Dendritic cell treated with granulocyte-macrophage colony-stimulating factor and Interleukin-4, amounts not matched to agents 40 ng/mL and 50 ng/mL, for 4 days (primary cell): Measurements from ENCODE around the gene ARL3.
A peak's percentile ranks its signal among the peaks of the same experiment; 100 is the strongest.
"Not testable (repeated sequence)": the region's sequence is repeated elsewhere in the genome, so short reads cannot be mapped to it uniquely, and the experiment has no call there.

Source experiments
- H3K27ac Mint-ChIP-seq: one replicate; pipeline ENCODE4 v1.8.0; 2022; ENCODE audit warnings: mild to moderate bottlenecking, mixed read lengths
- H3K27me3 Mint-ChIP-seq: one replicate; pipeline ENCODE4 v1.8.0; 2022; ENCODE audit warnings: mild to moderate bottlenecking, mixed read lengths
- H3K36me3 Mint-ChIP-seq: one replicate; pipeline ENCODE4 v1.8.0; 2022; ENCODE audit warnings: low read depth, mixed read lengths
- H3K4me1 Mint-ChIP-seq: one replicate; pipeline ENCODE4 v1.8.0; 2022; ENCODE audit warnings: low read depth, mixed read lengths
- H3K4me3 Mint-ChIP-seq: one replicate; pipeline ENCODE4 v1.8.0; 2022; ENCODE audit warnings: mild to moderate bottlenecking, moderate library complexity, mixed read lengths
- H3K9me3 Mint-ChIP-seq: one replicate; pipeline ENCODE4 v1.8.0; 2022; ENCODE audit warnings: mixed read lengths
- intact Hi-C: fragments of 100-400 bp; cut with micrococcal nuclease; formaldehyde crosslinking; loops from one replicate; pipeline ENCODE4 v1.15.0; 2022

Gene ARL3

DNA sequence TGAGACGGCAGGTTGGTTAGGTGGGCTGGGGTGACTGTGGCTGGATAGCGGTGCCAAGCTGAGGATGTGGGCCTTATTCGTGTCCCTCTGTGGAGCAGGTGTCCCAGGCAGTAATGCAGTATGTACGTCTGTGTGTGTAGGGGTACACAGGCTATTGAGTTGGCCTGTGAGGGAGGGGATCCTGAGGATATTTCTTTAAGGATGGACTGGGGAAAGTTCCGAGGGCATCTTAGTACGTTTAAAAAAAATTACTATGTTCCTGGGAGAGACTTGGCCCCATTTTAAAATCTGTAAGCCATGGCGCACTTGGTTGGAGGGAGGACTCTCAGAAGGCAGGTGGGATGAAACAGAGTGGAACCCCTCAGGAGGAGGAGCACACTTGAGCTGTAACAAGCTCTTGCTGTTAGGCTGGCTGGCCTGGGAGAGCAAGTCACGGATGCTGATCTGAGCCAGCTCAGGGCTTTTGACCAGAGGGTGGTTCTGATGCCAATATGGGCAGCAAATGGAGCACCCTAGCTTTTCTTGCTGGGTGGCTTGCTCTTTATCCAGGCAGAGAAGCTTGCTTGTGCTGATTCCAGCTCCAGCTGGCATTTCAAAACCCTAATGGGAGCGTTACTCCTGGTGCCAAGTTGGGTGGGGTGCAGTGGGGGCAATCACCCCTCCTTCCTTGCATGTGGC, 30.3 kb upstream of the ARL3 start:
- H3K36me3 Mint-ChIP-seq: peaks cover 44% of the 10 kb centered on the region
- peaks cover 9% of the 10 kb centered on the region for H3K9me3 Mint-ChIP-seq
- intact Hi-C loops: loop anchor here (5.0 kb wide), 1 partner anchor 73 kb away; no protein-coding TSS in a partner anchor
- peaks cover 2% of the 10 kb centered on the region for H3K27me3 Mint-ChIP-seq
- peak overlapping the region; percentile 95 for H3K4me3 Mint-ChIP-seq
- H3K4me1 Mint-ChIP-seq: peaks cover 50% of the 10 kb centered on the region
- peak overlapping the region; percentile 98 for H3K27ac Mint-ChIP-seq

DNA sequence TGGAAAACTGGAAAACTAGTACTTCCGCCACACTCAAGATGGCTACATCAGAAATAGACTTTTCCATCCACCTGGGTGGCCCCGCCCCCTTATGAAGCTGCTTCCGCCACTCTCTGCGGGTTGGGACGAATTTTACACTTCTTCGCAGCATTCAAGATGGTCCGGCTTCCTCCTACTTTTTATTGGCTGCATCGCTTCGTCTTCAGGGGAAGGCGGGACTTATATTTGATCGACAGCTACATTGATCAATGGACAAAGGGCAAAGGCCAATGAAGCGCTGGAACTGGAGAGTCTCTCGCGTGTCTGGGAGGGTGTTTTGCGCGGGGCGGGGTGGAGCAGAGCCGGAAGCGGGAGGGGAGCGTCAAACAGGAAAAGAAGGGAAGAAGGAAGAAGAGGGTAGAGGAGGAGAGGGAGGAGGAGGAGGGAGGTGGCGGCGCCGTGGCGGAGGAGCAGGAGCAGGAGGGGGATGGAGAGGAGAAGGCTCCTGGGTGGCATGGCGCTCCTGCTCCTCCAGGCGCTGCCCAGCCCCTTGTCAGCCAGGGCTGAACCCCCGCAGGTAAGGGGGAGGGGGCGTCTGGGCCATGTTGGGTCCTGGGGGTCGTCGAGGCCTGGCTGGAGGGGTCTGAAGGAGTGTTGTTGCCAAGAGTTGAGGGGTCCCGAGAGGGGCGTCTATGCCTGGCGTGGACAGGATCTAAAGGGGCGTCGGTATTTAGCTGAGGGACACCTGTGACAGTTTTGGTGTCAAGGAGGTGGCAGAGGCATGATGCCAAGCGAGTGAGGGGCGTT, 29.6 kb upstream of the ARL3 start, which contains the start of gene WBP1L:
TSS of gene WBP1L (plus strand) at position 361 of the 786 bp plus-strand sequence. CDS start at position 467, 106 bp downstream.
- Mint-ChIP-seq H3K36me3 (peaks cover 44% of the 10 kb centered on the region), H3K27me3 (peaks cover 2% of the 10 kb centered on the region), H3K4me3 (peak within 1 kb of the TSS; percentile 95), H3K4me1 (peaks cover 55% of the 10 kb centered on the region), H3K27ac (peak within 1 kb of the TSS; percentile 98), H3K9me3 (peaks cover 9% of the 10 kb centered on the region)
- intact Hi-C loops: loop anchor here (5.0 kb wide), 1 partner anchor 74 kb away; no protein-coding TSS in a partner anchor

DNA sequence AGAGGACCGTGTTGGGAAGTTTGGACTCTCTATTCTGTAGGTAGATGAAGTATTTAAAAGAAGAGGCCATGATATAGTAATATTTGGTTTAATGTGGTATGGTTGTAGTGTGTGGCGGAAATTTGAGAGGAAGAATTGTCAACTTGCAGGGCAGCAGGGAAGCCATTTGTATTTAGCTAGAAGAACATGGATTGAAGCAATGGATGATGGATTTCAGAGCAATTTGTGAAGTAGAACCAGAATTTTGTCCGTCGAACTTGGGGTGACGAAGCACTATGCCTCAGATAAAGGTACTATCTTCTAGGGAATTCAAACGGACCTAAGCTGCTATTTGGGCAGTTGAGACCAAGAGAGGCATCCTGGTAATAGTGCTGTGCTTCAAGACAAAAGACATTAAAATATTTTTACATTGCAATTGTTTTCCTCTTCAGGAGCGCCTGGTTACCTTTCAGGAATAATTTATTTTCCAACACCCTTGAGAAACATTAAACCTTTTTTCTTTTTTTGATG, 28.9 kb upstream of the ARL3 start:
- Mint-ChIP-seq H3K4me3 (peak overlapping the region; percentile 95), H3K36me3 (peaks cover 39% of the 10 kb centered on the region), H3K27ac (peak overlapping the region; percentile 98), H3K27me3 (peaks cover 2% of the 10 kb centered on the region), H3K9me3 (peaks cover 9% of the 10 kb centered on the region), H3K4me1 (peaks cover 55% of the 10 kb centered on the region)
- intact Hi-C loops: loop anchor here (5.0 kb wide), 1 partner anchor 74 kb away; no protein-coding TSS in a partner anchor

GRCh38 chr10:102742313-102742712, 28.1 kb upstream of the ARL3 start:
- not testable (repeated sequence) for H3K4me3 Mint-ChIP-seq, H3K9me3 Mint-ChIP-seq, H3K27me3 Mint-ChIP-seq
- Mint-ChIP-seq H3K4me1 (peaks cover 61% of the 10 kb centered on the region), H3K36me3 (peaks cover 33% of the 10 kb centered on the region), H3K27ac (peak overlapping the region; percentile 98)
- intact Hi-C loops: loop anchor here (5.0 kb wide), 1 partner anchor 75 kb away; no protein-coding TSS in a partner anchor

DNA sequence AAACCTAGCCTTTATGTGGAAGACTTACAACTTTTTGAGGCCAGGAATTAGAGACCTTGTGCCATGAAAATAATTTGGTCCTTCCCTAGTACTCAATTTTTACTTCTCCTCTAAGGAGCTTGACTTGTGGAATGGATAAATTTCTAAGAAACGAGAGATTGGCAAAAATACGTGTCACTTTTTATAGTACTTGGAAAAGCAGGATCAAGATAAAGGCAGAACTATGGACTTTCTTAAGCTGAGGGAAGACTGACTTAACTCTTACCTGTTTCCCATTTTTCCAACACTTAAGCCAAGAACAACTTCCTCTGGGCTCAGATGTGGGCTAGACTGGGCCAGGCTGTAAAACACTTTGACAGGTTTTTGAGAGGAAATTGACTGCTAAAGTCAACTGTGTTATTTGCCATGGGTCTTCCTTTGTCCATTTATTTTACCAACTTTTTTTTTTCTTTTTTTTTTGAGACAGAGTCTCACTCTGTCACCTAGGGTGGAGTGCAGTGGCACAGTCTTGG, 27.6 kb upstream of the ARL3 start:
- H3K4me3 Mint-ChIP-seq: no peak overlapping the region
- intact Hi-C loops: loop anchor here (5.0 kb wide), 1 partner anchor 76 kb away; no protein-coding TSS in a partner anchor
- peaks cover 28% of the 10 kb centered on the region for H3K36me3 Mint-ChIP-seq

DNA sequence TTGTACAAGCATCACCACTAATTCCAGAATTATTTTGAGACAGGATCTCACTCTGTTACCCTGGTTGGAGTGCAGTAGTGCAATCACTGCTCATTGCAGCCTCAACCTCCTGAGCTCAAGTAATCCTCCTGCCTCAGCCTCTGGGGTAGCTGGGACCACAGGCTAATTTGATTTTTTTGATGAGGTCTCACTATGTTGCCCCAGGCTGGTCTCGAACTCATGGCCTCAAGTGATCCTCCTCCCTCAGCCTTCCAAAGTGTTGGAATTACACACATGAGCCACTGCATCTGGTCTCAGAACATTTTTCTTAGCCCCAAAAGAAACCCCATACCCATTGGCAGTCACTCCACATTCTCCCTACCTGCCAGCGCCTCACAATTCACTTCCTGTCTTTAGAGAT, 26.0 kb upstream of the ARL3 start:
- no peak overlapping the region for H3K27ac Mint-ChIP-seq
- no peak overlapping the region for H3K4me3 Mint-ChIP-seq
- peaks cover 2% of the 10 kb centered on the region for H3K27me3 Mint-ChIP-seq
- intact Hi-C loops: loop anchor here (5.0 kb wide), 1 partner anchor 77 kb away; no protein-coding TSS in a partner anchor
- peaks cover 19% of the 10 kb centered on the region for H3K36me3 Mint-ChIP-seq
- H3K9me3 Mint-ChIP-seq: peaks cover 9% of the 10 kb centered on the region
- H3K4me1 Mint-ChIP-seq: peaks cover 51% of the 10 kb centered on the region

More for the DNA sequence above, 27.6 kb upstream of the ARL3 start:
- H3K4me1 Mint-ChIP-seq: peaks cover 61% of the 10 kb centered on the region
- H3K9me3 Mint-ChIP-seq: peaks cover 9% of the 10 kb centered on the region
- no peak overlapping the region for H3K27ac Mint-ChIP-seq
- peaks cover 2% of the 10 kb centered on the region for H3K27me3 Mint-ChIP-seq

DNA sequence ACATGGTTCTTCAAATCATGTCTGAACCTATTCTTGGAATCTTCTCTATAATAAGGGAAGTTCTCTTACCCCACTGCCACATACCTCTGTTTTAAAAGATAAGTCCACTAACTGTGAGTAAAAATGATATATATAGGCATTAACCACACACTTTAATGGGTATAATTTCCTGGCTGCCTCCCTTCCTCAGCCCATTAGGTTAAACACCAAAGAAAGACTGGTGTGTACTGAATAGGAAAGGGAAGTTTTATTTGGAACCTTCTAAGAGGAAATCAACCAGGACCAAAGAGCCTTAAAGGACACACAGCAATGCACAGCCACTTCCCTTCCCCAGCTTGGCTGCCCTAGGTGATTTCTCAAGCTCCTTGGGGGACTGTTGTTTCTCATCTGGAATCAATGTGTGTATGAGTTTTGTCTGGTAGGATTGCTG, 24.5 kb upstream of the ARL3 start:
- Mint-ChIP-seq H3K27ac (peak overlapping the region; percentile 66), H3K4me1 (peaks cover 43% of the 10 kb centered on the region), H3K27me3 (peaks cover 2% of the 10 kb centered on the region), H3K9me3 (peaks cover 9% of the 10 kb centered on the region), H3K36me3 (peaks cover 10% of the 10 kb centered on the region), H3K4me3 (no peak overlapping the region)
- intact Hi-C loops: no loop called here

GRCh38 chr10:102735065-102735562, 20.9 kb upstream of the ARL3 start:
- Mint-ChIP-seq H3K4me1 (peaks cover 36% of the 10 kb centered on the region), H3K4me3 (no peak overlapping the region), H3K36me3 (no peaks in the 10 kb centered on the region), H3K27me3 (no peaks in the 10 kb centered on the region), H3K27ac (peak overlapping the region; percentile 67), H3K9me3 (no peaks in the 10 kb centered on the region)
- intact Hi-C loops: no loop called here

GRCh38 chr10:102732661-102733060, 18.5 kb upstream of the ARL3 start:
- intact Hi-C loops: no loop called here
- Mint-ChIP-seq H3K4me1 (peaks cover 30% of the 10 kb centered on the region), H3K4me3 (no peak overlapping the region), H3K36me3 (no peaks in the 10 kb centered on the region), H3K9me3 (no peaks in the 10 kb centered on the region), H3K27ac (no peak overlapping the region), H3K27me3 (no peaks in the 10 kb centered on the region)

- intact Hi-C loops: no loop called here
- H3K4me1 Mint-ChIP-seq: peaks cover 35% of the 10 kb centered on the region
- H3K4me3 Mint-ChIP-seq: no peak overlapping the region
- H3K27me3 Mint-ChIP-seq: no peaks in the 10 kb centered on the region
- no peaks in the 10 kb centered on the region for H3K36me3 Mint-ChIP-seq
- H3K27ac Mint-ChIP-seq: no peak overlapping the region
- H3K9me3 Mint-ChIP-seq: no peaks in the 10 kb centered on the region
Observed at GRCh38 chr10:102731222-102731800, 17.1 kb upstream of the ARL3 start.

DNA sequence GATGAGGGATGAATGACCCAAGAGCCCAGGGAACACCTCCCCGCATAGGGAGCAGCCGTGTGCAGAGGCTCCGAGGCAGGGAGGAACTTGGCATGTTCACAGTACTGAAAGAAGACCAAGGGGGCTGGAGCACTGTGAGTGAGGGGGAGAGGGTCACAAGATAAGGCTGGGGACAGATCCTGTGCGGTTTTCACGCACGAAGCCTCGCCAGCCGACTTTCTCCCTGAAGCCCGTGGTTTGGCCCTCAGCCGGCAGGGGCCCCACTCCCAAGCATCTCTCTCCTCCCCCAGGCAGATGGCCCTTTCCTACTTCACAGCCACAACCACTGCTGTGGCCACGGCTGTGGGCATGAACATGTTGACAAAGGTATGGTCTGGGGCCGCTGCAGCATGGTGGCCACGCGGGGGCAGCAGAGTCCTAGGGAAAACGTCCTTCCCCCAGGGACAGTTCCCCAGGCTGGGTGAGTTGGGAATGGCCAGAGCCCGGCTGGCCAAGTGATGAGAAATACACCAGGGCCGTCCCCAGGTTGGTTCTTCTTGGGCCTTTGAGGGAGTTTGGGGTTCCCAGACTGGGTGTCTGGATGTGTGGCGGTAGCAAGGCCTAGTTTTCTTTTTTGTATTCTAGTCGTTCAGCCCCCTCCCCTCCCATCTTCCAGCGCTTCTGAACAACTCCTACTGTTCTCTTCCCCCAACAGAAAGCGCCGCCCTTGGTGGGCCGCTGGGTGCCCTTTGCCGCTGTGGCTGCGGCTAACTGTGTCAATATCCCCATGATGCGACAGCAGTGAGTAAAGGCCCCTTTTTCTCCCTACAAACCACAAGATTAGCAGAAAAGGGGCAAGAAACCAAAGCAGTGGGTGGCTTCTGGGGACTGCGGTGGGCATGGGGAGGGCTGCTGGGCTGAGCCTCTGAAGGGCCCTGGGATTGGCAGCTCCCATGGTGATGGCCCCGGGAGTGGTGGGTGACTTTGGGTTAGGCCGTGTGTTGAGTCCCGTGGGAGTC, 15.1 kb upstream of the ARL3 start:
- H3K27ac Mint-ChIP-seq: peak overlapping the region; percentile 3
- H3K4me3 Mint-ChIP-seq: no peak overlapping the region
- H3K27me3 Mint-ChIP-seq: no peaks in the 10 kb centered on the region
- H3K9me3 Mint-ChIP-seq: no peaks in the 10 kb centered on the region
- intact Hi-C loops: loop anchor here (1.0 to 10.0 kb wide), 3 partner anchors 172 to 605 kb away; no protein-coding TSS in a partner anchor
- no peaks in the 10 kb centered on the region for H3K36me3 Mint-ChIP-seq
- peaks cover 29% of the 10 kb centered on the region for H3K4me1 Mint-ChIP-seq

DNA sequence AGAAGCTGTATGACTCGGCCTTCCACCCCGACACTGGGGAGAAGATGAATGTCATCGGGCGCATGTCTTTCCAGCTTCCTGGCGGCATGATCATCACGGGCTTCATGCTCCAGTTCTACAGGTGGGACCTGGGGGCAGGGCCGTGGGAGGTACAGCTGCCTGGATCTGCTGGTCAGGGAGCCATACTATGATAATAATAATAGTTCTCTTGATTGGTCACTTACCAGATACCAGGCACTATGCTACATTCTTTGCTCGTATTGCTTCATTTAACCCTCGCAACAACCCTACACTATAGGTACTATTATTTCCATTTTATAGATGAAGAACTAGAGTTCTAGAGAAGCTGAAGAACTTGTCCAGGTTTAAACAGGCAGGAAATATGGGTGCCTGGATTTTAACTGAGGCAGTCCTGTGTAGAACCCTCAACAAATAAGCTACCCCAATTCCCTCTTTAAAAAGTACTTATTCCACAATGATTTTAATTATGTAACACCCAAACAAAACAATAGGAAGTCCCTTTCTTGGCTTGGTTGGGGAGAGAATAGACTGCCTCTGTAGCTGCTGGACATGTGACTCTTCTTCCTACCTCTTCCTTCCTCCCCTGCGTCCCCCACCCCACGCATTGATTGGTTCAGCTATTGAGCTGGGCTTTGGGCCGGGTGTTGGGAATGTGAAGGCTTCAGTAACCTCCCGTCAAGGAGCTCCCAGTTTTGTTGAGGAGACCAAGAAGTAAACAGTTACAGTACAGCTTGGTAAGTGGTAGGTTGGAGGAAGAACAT, 13.0 kb upstream of the ARL3 start:
- no peaks in the 10 kb centered on the region for H3K9me3 Mint-ChIP-seq
- H3K27me3 Mint-ChIP-seq: no peaks in the 10 kb centered on the region
- peak overlapping the region; percentile 48 for H3K4me3 Mint-ChIP-seq
- intact Hi-C loops: loop anchor here (10.0 kb wide), 2 partner anchors 338 to 608 kb away; no protein-coding TSS in a partner anchor
- H3K27ac Mint-ChIP-seq: peak overlapping the region; percentile 56
- peaks cover 29% of the 10 kb centered on the region for H3K4me1 Mint-ChIP-seq
- H3K36me3 Mint-ChIP-seq: no peaks in the 10 kb centered on the region
